ENCODE data around the gene PTH1R.

- no peak for TF ChIP-seq SP1 (IDR thresholded peaks at IDR 0.05)
- TF ChIP-seq BHLHE40 (IDR thresholded peaks at IDR 0.05; ENCODE audit: borderline replicate concordance) = no peak
- no peak for TF ChIP-seq FOXM1 (IDR thresholded peaks at IDR 0.05; ENCODE audit: borderline replicate concordance)
- no peak for TF ChIP-seq FOXK2 (IDR thresholded peaks at IDR 0.05)
- TF ChIP-seq HDGF (IDR thresholded peaks at IDR 0.05; ENCODE audit: borderline replicate concordance) = no peak
- TF ChIP-seq ARNT (IDR thresholded peaks at IDR 0.05) = no peak
- TF ChIP-seq NFRKB (IDR thresholded peaks at IDR 0.05) = no peak
- TF ChIP-seq PKNOX1 (IDR thresholded peaks at IDR 0.05) = no peak
- no peak for TF ChIP-seq ELF4 (IDR thresholded peaks at IDR 0.05)
- no peak for TF ChIP-seq ZNF384 (IDR thresholded peaks at IDR 0.05)
Measured at GRCh38 chr3:46849686-46850467, 27.6 kb upstream of the PTH1R start.
